Left ventricle myocardium inferior (tissue), 1 donor: ENCODE results near the gene MYBBP1A. TPM values are rescaled to one million over a fixed set of nuclear protein-coding genes. Genes with fewer than 3 reads are reported as not detected.
A peak's percentile ranks its signal among the peaks of the same experiment; 100 is the strongest.

ENCODE experiments used
- DNase-seq: peaks from one replicate; pipeline ENCODE4 v3.0.0-alpha.2; 2020
- H3K27ac ChIP-seq: fragments of 200-600 bp; replicated peaks from 2 replicates; pipeline ENCODE4 v1.8.0; 2021
- H3K27me3 ChIP-seq: fragments of 200-600 bp; 2 replicates; pipeline ENCODE4 v1.8.0; 2021; ENCODE audit warnings: low read depth
- H3K36me3 ChIP-seq: fragments of 200-600 bp; 2 replicates; pipeline ENCODE4 v1.8.0; 2021
- H3K4me1 ChIP-seq: fragments of 200-600 bp; 2 replicates; pipeline ENCODE4 v1.8.0; 2021
- H3K4me3 ChIP-seq: fragments of 200-600 bp; 2 replicates; pipeline ENCODE4 v1.8.0; 2021; ENCODE audit warnings: mild to moderate bottlenecking, moderate library complexity
- H3K9me3 ChIP-seq: fragments of 200-600 bp; replicated peaks from 2 replicates; pipeline ENCODE4 v1.8.0; 2021
- CTCF ChIP-seq: fragments of 200-600 bp; IDR thresholded peaks from 2 replicates; pipeline ENCODE4 v1.8.0; 2021; ENCODE audit warnings: antibody characterized with exemption, mild to moderate bottlenecking, borderline replicate concordance
- intact Hi-C: fragments of 100-400 bp; cut with micrococcal nuclease; formaldehyde crosslinking; loops from one replicate; pipeline ENCODE4 v1.11.0; 2022
- total RNA-seq: library from RNA; stranded (reverse); fragmentation: NEBNext Ultra II Directional; extraction: Animal tissue kit (Norgen Biotek cat#: 25700); gene quantifications from one replicate; pipeline ENCODE4 v1.2.1, GENCODE V29; 2021
- donor health status: DM: no; HTN: yes; CAD: no; lungs with severe emphysema.

The MYBBP1A gene
- total RNA-seq, 1 donor from 2014 or later = 21.3 TPM

- peaks cover 39% of the 10 kb centered on the region for H3K27me3 ChIP-seq
- intact Hi-C loops = no loop called here
- H3K4me3 ChIP-seq = peak overlapping the region; percentile 72
- peak overlapping the region; percentile 93 for H3K27ac ChIP-seq
- no peaks in the 10 kb centered on the region for H3K9me3 ChIP-seq
- peaks cover 83% of the 10 kb centered on the region for H3K4me1 ChIP-seq
- H3K36me3 ChIP-seq = no peaks in the 10 kb centered on the region
- TF ChIP-seq CTCF = no peak
- DNase-seq = no peak
These were observed 30.9 kb upstream of the MYBBP1A start for GRCh38 chr17:4586043-4586442.

GRCh38 chr17:4585638-4585994, 30.4 kb upstream of the MYBBP1A start:
- H3K27me3 ChIP-seq = peaks cover 39% of the 10 kb centered on the region
- peak overlapping the region; percentile 93 for H3K27ac ChIP-seq
- no peak for TF ChIP-seq CTCF
- H3K4me3 ChIP-seq = peak overlapping the region; percentile 72
- no peak for DNase-seq
- no peaks in the 10 kb centered on the region for H3K9me3 ChIP-seq
- peaks cover 78% of the 10 kb centered on the region for H3K4me1 ChIP-seq
- intact Hi-C loops = no loop called here
- H3K36me3 ChIP-seq = no peaks in the 10 kb centered on the region

DNA sequence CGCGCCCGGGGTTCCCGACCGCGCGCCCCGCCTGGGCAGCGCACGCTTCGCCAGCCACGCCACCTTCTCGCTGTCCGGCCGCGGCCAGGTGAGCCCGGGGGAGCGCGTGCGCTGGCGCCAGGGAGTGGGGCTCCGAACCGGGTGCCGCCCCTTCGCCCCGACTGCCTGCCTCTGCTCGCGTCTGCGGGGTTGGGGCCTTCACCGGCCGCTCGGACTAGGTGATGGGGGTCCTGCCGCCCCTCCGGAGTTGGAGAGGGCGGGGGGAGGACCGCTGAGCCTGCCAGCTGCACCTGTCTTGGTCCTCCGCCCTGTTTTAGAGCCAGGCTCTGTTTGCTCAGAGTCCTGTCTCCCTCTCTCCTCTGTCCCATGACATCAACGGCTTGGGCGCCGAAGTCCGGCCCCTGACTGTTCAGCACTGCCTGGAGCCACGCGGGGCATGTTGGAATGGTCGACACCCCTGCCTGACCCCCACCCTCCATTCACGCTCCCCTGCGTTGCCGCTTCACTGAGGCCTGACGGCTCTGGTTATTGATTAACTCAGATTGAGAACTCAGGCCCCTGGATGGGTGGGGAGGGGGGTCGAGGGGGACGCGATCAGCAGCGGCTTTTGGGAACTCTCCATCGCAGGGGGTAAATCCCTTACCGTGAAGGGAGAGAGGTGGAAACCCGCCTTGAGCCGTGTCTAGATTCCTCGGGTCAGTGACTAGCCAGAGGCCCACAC, 29.9 kb upstream of the MYBBP1A start:
- no peak for DNase-seq
- peaks cover 73% of the 10 kb centered on the region for H3K4me1 ChIP-seq

GRCh38 chr17:4584101-4584916, 29.1 kb upstream of the MYBBP1A start, which contains the start of gene SMTNL2:
Gene SMTNL2 (plus strand): TSS chr17:4584529. CDS start chr17:4584606, 77 bp downstream.
- intact Hi-C loops = no loop called here
- peak within 1 kb of the TSS; percentile 93 for H3K27ac ChIP-seq
- H3K4me3 ChIP-seq = peak within 1 kb of the TSS; percentile 72
- peaks cover 69% of the 10 kb centered on the region for H3K4me1 ChIP-seq
- H3K36me3 ChIP-seq = no peaks in the 10 kb centered on the region
- H3K27me3 ChIP-seq = peaks cover 39% of the 10 kb centered on the region
- H3K9me3 ChIP-seq = no peaks in the 10 kb centered on the region
- TF ChIP-seq CTCF = no peak
- DNase-seq = peak; percentile 80

More for the DNA sequence above, 29.9 kb upstream of the MYBBP1A start:
- no peak for TF ChIP-seq CTCF
- Histone ChIP-seq H3K36me3 (no peaks in the 10 kb centered on the region), H3K27me3 (peaks cover 39% of the 10 kb centered on the region), H3K9me3 (no peaks in the 10 kb centered on the region), H3K27ac (peak overlapping the region; percentile 93), H3K4me3 (peak overlapping the region; percentile 72)
- intact Hi-C loops = no loop called here

GRCh38 chr17:4583782-4584100, 28.6 kb upstream of the MYBBP1A start:
- DNase-seq = no peak
- H3K27me3 ChIP-seq = peaks cover 39% of the 10 kb centered on the region
- TF ChIP-seq CTCF = peak; percentile 63

More at GRCh38 chr17:4583782-4584100, 28.6 kb upstream of the MYBBP1A start:
- Histone ChIP-seq H3K27ac (peak overlapping the region; percentile 93), H3K4me3 (peak overlapping the region; percentile 72), H3K36me3 (no peaks in the 10 kb centered on the region), H3K4me1 (peaks cover 63% of the 10 kb centered on the region), H3K9me3 (no peaks in the 10 kb centered on the region)
- intact Hi-C loops = no loop called here
